GM12875 (cell line): ENCODE data around the gene UGGT2.
"Not testable (repeated sequence)": the region's sequence is repeated elsewhere in the genome, so short reads cannot be mapped to it uniquely, and the experiment has no call there.

Experiments used
- H3K4me3 ChIP-seq: one replicate; pipeline ENCODE4 v1.5.1; 2011; ENCODE audit warnings: low read depth, low read length, control low read depth
- CTCF ChIP-seq: IDR thresholded peaks from 2 replicates; pipeline ENCODE4 v1.5.1; 2011; ENCODE audit warnings: low read depth, mild to moderate bottlenecking, control low read depth, inconsistent platforms, low read length, moderate library complexity, borderline replicate concordance; ENCODE audit not compliant: insufficient read depth

Gene UGGT2

GRCh38 chr13:95805921-95806320 lies 247.3 kb downstream of the UGGT2 start:
- TF ChIP-seq CTCF: no peak

GRCh38 chr13:95801825-95802224 lies 251.4 kb downstream of the UGGT2 start:
- TF ChIP-seq CTCF: no peak
- H3K4me3 ChIP-seq: no peak overlapping the region

More at GRCh38 chr13:95805921-95806320, 247.3 kb downstream of the UGGT2 start:
- no peak overlapping the region for H3K4me3 ChIP-seq

- TF ChIP-seq CTCF: no peak
- no peak overlapping the region for H3K4me3 ChIP-seq
Observed at GRCh38 chr13:95800436-95800835, 252.8 kb downstream of the UGGT2 start.

DNA sequence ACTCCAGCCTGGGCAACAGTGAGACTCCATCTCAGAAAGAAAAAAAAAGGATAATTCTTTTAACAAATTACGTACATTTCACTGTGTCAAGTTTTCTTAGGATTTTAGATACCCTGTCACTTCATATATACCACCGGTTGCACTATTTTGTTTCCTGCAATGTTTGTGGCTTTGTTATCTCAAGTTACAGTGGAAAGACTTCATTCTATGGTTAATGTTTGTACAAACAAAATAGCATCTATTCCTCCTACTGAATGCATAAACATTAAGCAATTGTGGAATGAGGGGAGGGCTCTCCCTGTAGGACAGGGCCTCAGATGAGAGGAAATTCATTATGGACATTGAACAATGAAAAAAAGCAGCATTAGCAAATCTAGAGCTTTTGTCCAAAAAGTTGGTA lies 256.2 kb downstream of the UGGT2 start:
- TF ChIP-seq CTCF: no peak

DNA sequence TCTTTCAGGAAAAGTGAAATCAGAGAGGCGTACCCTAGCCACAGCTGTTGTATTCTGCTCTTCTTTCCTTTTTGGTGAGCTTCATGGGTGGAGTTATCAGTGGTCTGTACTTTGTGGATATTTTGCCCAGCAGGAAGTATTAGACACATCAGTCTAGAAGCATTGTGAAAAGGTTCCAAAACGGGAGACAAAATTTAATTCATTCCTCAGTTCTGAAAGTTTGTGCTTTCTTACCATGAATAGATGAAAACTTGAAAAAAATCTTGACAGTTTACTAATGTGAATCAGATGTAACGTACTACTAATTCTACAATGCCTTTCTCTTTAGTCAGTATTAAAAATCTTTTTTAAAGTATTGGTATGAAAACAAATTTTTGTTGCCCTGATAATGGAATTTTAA lies 259.4 kb downstream of the UGGT2 start:
- no peak overlapping the region for H3K4me3 ChIP-seq
- no peak for TF ChIP-seq CTCF

More for the DNA sequence above, 256.2 kb downstream of the UGGT2 start:
- H3K4me3 ChIP-seq: no peak overlapping the region

DNA sequence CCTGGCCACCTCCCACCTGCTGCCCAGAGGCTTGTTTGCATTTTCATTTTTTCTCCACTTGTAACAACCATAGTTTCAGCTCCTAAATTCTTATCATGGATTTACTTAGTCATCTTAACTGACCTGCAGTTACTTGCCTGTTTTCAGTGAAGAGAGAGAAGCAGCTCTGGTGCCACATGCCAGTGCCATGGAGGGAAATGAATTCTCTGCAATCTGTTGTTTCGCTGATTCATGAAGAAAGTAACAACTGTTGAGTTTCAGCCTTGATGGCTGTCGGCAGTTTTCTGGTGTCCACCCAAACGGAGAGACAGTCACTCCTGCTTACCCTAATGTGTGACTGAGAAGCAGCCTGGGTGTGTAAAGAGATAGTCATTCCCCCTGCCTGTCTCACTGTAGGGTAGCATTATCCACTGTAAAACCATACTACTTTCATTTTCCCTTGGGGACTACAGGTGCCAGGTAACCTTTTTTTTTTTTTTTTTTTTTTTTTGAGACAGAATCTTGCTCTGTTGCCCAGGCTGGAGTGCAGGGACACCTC lies 260.1 kb downstream of the UGGT2 start:
- no peak for TF ChIP-seq CTCF
- H3K4me3 ChIP-seq: no peak overlapping the region

DNA sequence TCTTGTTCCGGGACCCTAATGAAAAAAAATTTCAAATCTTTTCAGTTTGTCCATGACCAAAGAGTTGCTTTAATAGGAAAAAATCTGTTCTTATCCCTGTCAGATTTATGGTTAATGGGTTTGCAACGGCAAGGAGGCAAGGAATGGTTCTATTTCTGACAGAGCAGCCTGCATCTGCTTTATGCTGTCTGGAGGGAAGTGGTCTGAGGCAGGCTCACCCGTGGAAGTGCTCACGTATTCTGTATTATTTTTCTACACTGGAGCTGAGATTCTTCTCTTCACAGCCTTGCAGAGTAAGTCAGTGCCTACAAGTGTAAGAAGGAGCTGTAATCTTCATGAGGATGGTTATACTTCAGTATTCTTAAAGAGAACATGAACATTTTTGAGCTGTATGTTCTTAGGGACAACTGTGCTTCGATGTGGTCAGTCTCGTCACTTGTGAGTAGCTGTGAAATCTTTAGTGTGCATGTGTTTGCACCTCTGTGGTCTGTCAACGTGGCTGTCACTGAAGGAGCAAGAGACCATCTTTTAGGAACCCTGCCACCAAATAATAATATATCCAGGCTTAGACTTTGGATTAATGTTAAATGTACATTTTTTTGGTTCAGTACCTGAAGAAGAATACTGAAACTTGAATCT lies 262.0 kb downstream of the UGGT2 start:
- no peak for TF ChIP-seq CTCF

DNA sequence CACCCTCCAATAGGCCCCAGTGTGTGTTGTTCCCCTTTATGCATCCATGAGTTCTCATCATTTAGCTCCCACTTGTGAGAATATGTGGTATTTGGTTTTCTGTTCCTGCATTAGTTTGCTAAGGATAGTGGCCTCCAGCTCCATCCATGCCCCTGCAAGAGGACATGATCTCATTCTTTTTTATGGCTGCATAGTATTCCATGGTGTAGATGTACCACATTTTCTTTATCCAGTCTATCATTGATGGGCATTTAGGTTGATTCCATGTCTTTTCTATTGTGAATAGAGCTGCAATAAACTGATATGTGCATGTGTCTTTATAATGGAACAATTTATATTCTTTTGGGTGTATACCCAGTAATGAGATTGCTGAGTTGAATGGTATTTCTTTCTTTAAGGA lies 263.9 kb downstream of the UGGT2 start:
- not testable (repeated sequence) for H3K4me3 ChIP-seq

More for the DNA sequence above, 262.0 kb downstream of the UGGT2 start:
- no peak overlapping the region for H3K4me3 ChIP-seq
